GM12878 (cell line): Measurements from ENCODE around the gene KLHL25.
A peak's percentile ranks its signal among the peaks of the same experiment; 100 is the strongest.

Experiments used
- CTCF ChIP-seq, 3 experiments: IDR thresholded peaks in 2 of 3; conservative IDR thresholded peaks in 1 of 3; 2 replicates each; pipeline ENCODE4 v1.5.1; 2011; ENCODE audit warnings: low read depth in 3 of 3, low read length in 3 of 3, mild to moderate bottlenecking in 3 of 3, control low read depth in 2 of 3, moderate library complexity in 2 of 3, inconsistent platforms in 1 of 3, mixed read lengths in 1 of 3; ENCODE audit not compliant: control insufficient read depth in 2 of 3, insufficient read depth in 1 of 3; ENCODE audit errors: extremely low read depth in 1 of 3
- EP300 ChIP-seq, 2 experiments: fragments of 150-350 bp in 1 of 2; IDR thresholded peaks; 2 replicates each; pipeline ENCODE4 v1.6.1; 2011 to 2012; ENCODE audit warnings: low read depth in 2 of 2, low read length in 2 of 2, borderline replicate concordance in 1 of 2, improper control_type of control experiment in 1 of 2, inconsistent platforms in 1 of 2; ENCODE audit not compliant: control insufficient read depth in 1 of 2
- MAX ChIP-seq: IDR thresholded peaks from 2 replicates; pipeline ENCODE4 v1.6.1; 2012; ENCODE audit warnings: low read depth, low read length, improper control_type of control experiment
- NRF1 ChIP-seq: conservative IDR thresholded peaks from 2 replicates; pipeline ENCODE4 v1.6.1; 2011; ENCODE audit warnings: mild to moderate bottlenecking, low read depth, low read length, improper control_type of control experiment
- RB1 ChIP-seq: fragments of 450-650 bp; formaldehyde crosslinking; IDR thresholded peaks from 2 replicates; pipeline ENCODE4 v1.6.1; 2017; ENCODE audit warnings: mild to moderate bottlenecking, borderline replicate concordance
- STAT3 ChIP-seq: IDR thresholded peaks from 2 replicates; pipeline ENCODE4 v1.6.1; 2011; ENCODE audit warnings: low read depth, low read length, improper control_type of control experiment
- ZZZ3 ChIP-seq: IDR thresholded peaks from 2 replicates; pipeline ENCODE4 v1.6.1; 2011; ENCODE audit warnings: low read depth; ENCODE audit not compliant: control insufficient read depth, insufficient read length

- TF ChIP-seq CTCF (IDR thresholded peaks at IDR 0.05 in 2 of 3, conservative IDR thresholded peaks at IDR 0.05 in 1 of 3; ENCODE audit: control insufficient read depth in 2 of 3, extremely low read depth in 1 of 3, insufficient read depth in 1 of 3, low read depth in 3 of 3, low read length in 3 of 3): 0 out of 6 replicates have a peak, but pooled peaks of 2 of the 3 experiments have one; percentile 6 to 7
- no peak for TF ChIP-seq ZZZ3
- TF ChIP-seq EP300 (IDR thresholded peaks at IDR 0.05; ENCODE audit: borderline replicate concordance in 1 of 2, control insufficient read depth in 1 of 2, low read depth in 2 of 2, low read length in 2 of 2): no peak
- no peak for TF ChIP-seq MAX
- no peak for TF ChIP-seq STAT3
- TF ChIP-seq RB1: no peak
- TF ChIP-seq NRF1: no peak
Observed at GRCh38 chr15:85760531-85761371, 34.0 kb downstream of the KLHL25 start.
